Adrenal gland (tissue), 12 donors: ENCODE measurements around the gene TCP10L. TPM values are rescaled to one million over a fixed set of nuclear protein-coding genes. Genes with fewer than 3 reads are reported as not detected.
"Not testable (repeated sequence)": the region's sequence is repeated elsewhere in the genome, so short reads cannot be mapped to it uniquely, and the experiment has no call there.

Experiments used
- DNase-seq, 7 donors: peaks; one replicate each; pipeline ENCODE4 v3.0.0-alpha.2; 2019 to 2020
- H3K27ac ChIP-seq, 5 donors: fragments of 200-600 bp; sonication (generic) in 4 of 5; 1 replicate in 3 of 5; 2 replicates in 2 of 5; pipeline versions ENCODE4 v1.5.1 to v1.8.0; 2016 to 2020; ENCODE audit warnings: mild to moderate bottlenecking in 1 of 5
- H3K27me3 ChIP-seq: fragments of 200-600 bp; 2 replicates; pipeline ENCODE4 v1.8.0; 2021
- H3K36me3 ChIP-seq, 2 donors: fragments of 200-600 bp; replicated peaks in 1 of 2; 1 replicate in 1 of 2; 2 replicates in 1 of 2; pipeline versions ENCODE4 v1.5.1 to v1.8.0; 2018 to 2022
- H3K4me1 ChIP-seq, 2 donors: fragments of 200-600 bp; replicated peaks in 1 of 2; 1 replicate in 1 of 2; 2 replicates in 1 of 2; pipeline versions ENCODE4 v1.5.1 to v1.8.0; 2018 to 2021
- H3K4me3 ChIP-seq, 4 donors: fragments of 200-600 bp; sonication (generic) in 3 of 4; one replicate each; pipeline ENCODE4 v1.5.1; 2016 to 2018
- H3K9me3 ChIP-seq, 3 donors: fragments of 200-600 bp; sonication (generic) in 1 of 3; replicated peaks in 1 of 3; 1 replicate in 2 of 3; 2 replicates in 1 of 3; pipeline versions ENCODE4 v1.5.1 to v1.8.0; 2016 to 2021
- CTCF ChIP-seq, 6 experiments: fragments of 450-650 bp in 4 of 6; fragments of 200-600 bp in 2 of 6; sonication (generic) in 1 of 6; IDR thresholded peaks; 1 replicate in 5 of 6; 2 replicates in 1 of 6; pipeline versions ENCODE4 v1.5.1 to v1.8.0; 2016 to 2021; ENCODE audit warnings: antibody characterized with exemption in 6 of 6, mild to moderate bottlenecking in 2 of 6, moderate library complexity in 1 of 6
- POLR2A ChIP-seq, 2 donors: fragments of 450-650 bp; IDR thresholded peaks; one replicate each; pipeline ENCODE4 v1.6.1; 2017; ENCODE audit warnings: antibody characterized with exemption in 2 of 2, mild to moderate bottlenecking in 2 of 2, moderate library complexity in 1 of 2
- WGBS, 4 donors: extraction: QIAGEN DNeasy Blood & Tissue Kit in 2 of 4; methylation state at CpG; one replicate each; pipeline versions ENCODE4 v1.1.5 to v1.1.7; 2013 to 2017; 5-methylcytosine and 5-hydroxymethylcytosine counted together
- intact Hi-C, 2 donors: fragments of 100-400 bp; cut with DNase I; formaldehyde crosslinking; loops; one replicate each; pipeline versions ENCODE4 v1.14.1 to v1.15.0; 2022 to 2023
- polyA plus RNA-seq, 3 donors: library from polyadenylated mRNA; stranded (reverse); fragments of 200-250 nt in 2 of 3; fragments of 350-450 nt in 1 of 3; fragmentation: Illumina TruSeq in 1 of 3; extraction: RNeasy Lipid Tissue Mini Kit (QIAGEN cat#74804) in 1 of 3; gene quantifications; one replicate each; pipeline ENCODE4 v1.2.3, GENCODE V29; 2013 to 2014
- total RNA-seq, 9 donors: library from RNA; depleted of rRNA in 4 of 9; stranded (reverse); fragments of >200 nt in 4 of 9; fragments of 120-200 nt in 1 of 9; fragmentation: NEBNext Ultra II Directional in 1 of 9; extraction: Animal tissue kit (Norgen Biotek cat#: 25700) in 1 of 9; gene quantifications; one replicate each; pipeline versions ENCODE4 v1.1.0 to v1.2.4, GENCODE V29; 2013 to 2023
- donor health status: healthy with polysubstance abuse.
- donor health status: Bipolar disorder and iron deficiency.
- donor health status: DM: yes; HTN: yes; CAD: no.
- donor health status: DM: no; HTN: no; CAD: no.
- donor health status: DM: no; HTN: no; CAD: no.
- donor health status: DM: yes; HTN: yes; CAD: no.

The TCP10L gene
- total and polyA plus RNA-seq, 12 donors: 0.28 to 3.0 (median 0.82) TPM; not detected in 2

GRCh38 chr21:32545948-32546441 is 39.3 kb downstream of the TCP10L start:
- Histone ChIP-seq H3K27me3 (no peaks in the 10 kb centered on the region), H3K27ac (no peak overlapping the region), H3K4me3 (no peak overlapping the region), H3K9me3 (no peaks in the 10 kb centered on the region), H3K36me3 (no peaks in the 10 kb centered on the region), H3K4me1 (no peaks in the 10 kb centered on the region)
- no peak for DNase-seq
- no peak for TF ChIP-seq CTCF (IDR thresholded peaks at IDR 0.05)
- TF ChIP-seq POLR2A (IDR thresholded peaks at IDR 0.05): no peak
- 88 to 91% (median 90%) methylated on average over 6 of the region's 6 CpGs for WGBS, 4 donors
- intact Hi-C loops: no loop called here

DNA sequence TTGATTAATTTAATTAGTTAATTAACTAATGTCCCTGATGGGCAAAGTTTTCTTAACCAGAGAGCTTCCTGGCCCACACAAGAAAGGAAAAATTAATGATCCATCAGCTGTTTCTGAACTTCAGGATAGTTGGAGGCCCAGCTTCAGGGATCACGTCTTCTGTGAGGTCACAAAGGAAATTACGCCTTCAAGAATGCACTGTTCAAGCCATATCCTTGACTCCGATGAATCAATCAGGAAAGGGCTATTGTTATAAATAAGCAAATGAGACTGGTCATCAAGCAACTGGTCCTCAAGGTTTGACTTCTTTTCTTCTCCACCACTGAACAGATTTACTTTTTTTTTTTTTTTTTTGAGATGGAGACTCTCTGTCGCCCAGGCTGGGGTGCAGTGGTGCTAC is 40.6 kb downstream of the TCP10L start:
- Histone ChIP-seq H3K36me3 (no peaks in the 10 kb centered on the region), H3K4me1 (no peaks in the 10 kb centered on the region), H3K27ac (no peak overlapping the region), H3K27me3 (no peaks in the 10 kb centered on the region), H3K4me3 (no peak overlapping the region), H3K9me3 (no peaks in the 10 kb centered on the region)
- DNase-seq: no peak
- WGBS, 4 donors: 82 to 86% (median 84%) methylated on average over 4 of the region's 4 CpGs
- intact Hi-C loops: no loop called here
- no peak for TF ChIP-seq POLR2A (IDR thresholded peaks at IDR 0.05)
- TF ChIP-seq CTCF (IDR thresholded peaks at IDR 0.05): no peak

- DNase-seq: no peak
- WGBS, 4 donors: 77 to 88% (median 84%) methylated on average over 3 of the region's 3 CpGs
Measured at GRCh38 chr21:32543975-32544374, 41.3 kb downstream of the TCP10L start.

DNA sequence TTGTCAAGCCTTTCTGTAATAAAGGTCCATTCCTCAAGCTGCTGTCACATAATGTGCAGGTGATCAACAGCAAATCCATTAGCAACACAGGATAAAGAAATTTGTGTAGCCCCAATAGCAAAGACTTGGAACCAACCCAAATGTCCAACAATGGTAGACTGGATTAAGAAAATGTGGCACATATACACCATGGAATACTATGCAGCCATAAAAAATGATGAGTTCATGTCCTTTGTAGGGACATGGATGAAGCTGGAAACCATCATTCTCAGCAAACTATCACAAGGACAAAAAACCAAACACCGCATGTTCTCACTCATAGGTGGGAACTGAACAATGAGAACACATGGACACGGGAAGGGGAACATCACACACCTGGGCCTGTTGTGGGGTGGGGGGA is 42.3 kb downstream of the TCP10L start:
- intact Hi-C loops, DNase-seq, H3K27ac ChIP-seq, H3K9me3 ChIP-seq, H3K36me3 ChIP-seq, H3K4me1 ChIP-seq, H3K27me3 ChIP-seq, H3K4me3 ChIP-seq: not testable (repeated sequence)
- 86 to 100% (median 89%) methylated on average over 1 to 2 of the region's 2 CpGs for WGBS, 4 donors

More at GRCh38 chr21:32543975-32544374, 41.3 kb downstream of the TCP10L start:
- no peaks in the 10 kb centered on the region for H3K27me3 ChIP-seq
- TF ChIP-seq CTCF (IDR thresholded peaks at IDR 0.05) (no peak), POLR2A (IDR thresholded peaks at IDR 0.05) (no peak)
- no peak overlapping the region for H3K27ac ChIP-seq
- intact Hi-C loops: no loop called here
- H3K36me3 ChIP-seq: no peaks in the 10 kb centered on the region
- no peaks in the 10 kb centered on the region for H3K9me3 ChIP-seq
- no peaks in the 10 kb centered on the region for H3K4me1 ChIP-seq
- no peak overlapping the region for H3K4me3 ChIP-seq

DNA sequence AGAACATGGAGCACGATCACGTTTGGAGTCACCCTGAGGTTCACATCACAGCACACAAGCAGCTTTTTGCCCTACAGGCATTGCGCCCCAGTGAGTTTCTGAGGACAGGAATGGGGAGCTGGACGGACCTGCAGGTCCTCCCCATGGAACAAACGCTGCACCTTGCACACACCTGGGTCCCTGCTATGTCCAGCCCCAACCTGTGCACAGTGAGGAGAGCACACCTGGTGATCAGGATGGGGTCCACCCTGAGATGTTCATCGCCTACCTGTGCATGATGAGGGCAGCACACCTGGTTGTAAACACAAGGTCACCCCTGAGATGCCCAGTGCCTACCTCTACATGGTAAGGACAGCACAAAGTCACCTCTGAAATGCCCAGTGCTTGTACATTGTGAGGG is 45.9 kb downstream of the TCP10L start:
- TF ChIP-seq CTCF (IDR thresholded peaks at IDR 0.05) (no peak), POLR2A (IDR thresholded peaks at IDR 0.05) (no peak)
- Histone ChIP-seq H3K4me3 (no peak overlapping the region), H3K4me1 (no peaks in the 10 kb centered on the region), H3K27me3 (no peaks in the 10 kb centered on the region), H3K36me3 (no peaks in the 10 kb centered on the region), H3K27ac (no peak overlapping the region), H3K9me3 (no peaks in the 10 kb centered on the region)
- intact Hi-C loops: no loop called here
- no peak for DNase-seq
- WGBS, 4 donors: 70 to 85% (median 79%) methylated on average over 5 to 6 of the region's 6 CpGs
